ENCODE results near the gene ARL8A. TPM values are rescaled to one million over a fixed set of nuclear protein-coding genes. Genes with fewer than 3 reads are reported as not detected.

The ARL8A gene
- total and polyA plus RNA-seq, 2 donors (not counting 1 experiment from before 2014, with no cell fraction given) = 67.6 to 70.7 TPM

DNA sequence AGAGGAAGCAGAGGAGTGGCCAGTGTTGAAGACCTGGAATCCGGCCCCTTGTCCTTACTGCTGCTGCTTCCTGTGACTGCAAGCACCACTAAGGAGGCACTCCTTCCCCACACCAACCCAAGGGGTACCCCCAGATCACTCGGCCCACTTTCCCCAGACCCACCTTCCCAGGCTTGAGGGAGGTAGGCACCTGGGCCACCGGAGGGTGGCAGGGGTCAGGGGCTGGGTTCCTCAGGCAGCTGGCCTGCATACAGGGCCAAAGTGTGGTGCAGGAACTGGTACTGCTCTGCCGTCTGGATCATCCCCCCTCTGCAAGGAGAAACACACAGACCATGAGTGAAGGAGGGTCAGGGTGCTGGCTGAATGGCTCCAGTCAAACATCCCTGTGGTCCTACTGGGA lies 3.9 kb upstream of the ARL8A start:
- ATAC-seq (ENCODE audit: low read depth) (no peak), DNase-seq (no peak)
- H3K4me3 ChIP-seq (ENCODE audit: control extremely low read depth in 1 of 5, extremely low read depth in 1 of 5, insufficient read depth in 1 of 5, low read depth in 2 of 5, low read length in 4 of 5) = no peak overlapping the region
- Mint-ChIP-seq H3K27me3 (no peaks in the 10 kb centered on the region), H3K4me1 (peaks cover 25% of the 10 kb centered on the region), H3K4me3 (no peak overlapping the region), H3K27ac (peak overlapping the region; percentile 32), H3K9me3 (ENCODE audit: insufficient read depth) (no peaks in the 10 kb centered on the region)
- H3K4me2 ChIP-seq (replicated peaks; ENCODE audit: low read depth, low read length, poor library complexity, severe bottlenecking) = no peak overlapping the region
- H2AFZ ChIP-seq (ENCODE audit: insufficient read depth, low read depth, low read length, poor library complexity, severe bottlenecking) = no peak overlapping the region
- H3K27me3 ChIP-seq (replicated peaks in 1 of 4; ENCODE audit: control extremely low read depth in 1 of 4, control insufficient read depth in 3 of 4, insufficient read depth in 4 of 4, low read length in 3 of 4) = no peaks in the 10 kb centered on the region
- intact Hi-C loops (cut with micrococcal nuclease) = loop anchor here (10.0 kb wide), 1 partner anchor 994 kb away; the partner anchor contains the start of gene TMEM9
- H3K79me2 ChIP-seq (ENCODE audit: control insufficient read depth, insufficient read depth, low read length) = peaks cover 17% of the 10 kb centered on the region
- peaks cover 19 to 28% of the 10 kb centered on the region in 2 donors for H3K4me1 ChIP-seq (ENCODE audit: control insufficient read depth in 2 of 2, insufficient read depth in 2 of 2, low read length in 2 of 2)
- peaks cover 5% of the 10 kb centered on the region for H4K20me1 ChIP-seq (ENCODE audit: control insufficient read depth, insufficient read depth, low read length, poor library complexity, severe bottlenecking)
- no peak overlapping the region for H3K27ac ChIP-seq (ENCODE audit: low read length in 2 of 2)
- no peak for TF ChIP-seq EZH2 (IDR thresholded peaks at IDR 0.05; ENCODE audit: borderline replicate concordance, insufficient read depth, low read depth, low read length, poor library complexity, severe bottlenecking)
- TF ChIP-seq, protein P1, sequence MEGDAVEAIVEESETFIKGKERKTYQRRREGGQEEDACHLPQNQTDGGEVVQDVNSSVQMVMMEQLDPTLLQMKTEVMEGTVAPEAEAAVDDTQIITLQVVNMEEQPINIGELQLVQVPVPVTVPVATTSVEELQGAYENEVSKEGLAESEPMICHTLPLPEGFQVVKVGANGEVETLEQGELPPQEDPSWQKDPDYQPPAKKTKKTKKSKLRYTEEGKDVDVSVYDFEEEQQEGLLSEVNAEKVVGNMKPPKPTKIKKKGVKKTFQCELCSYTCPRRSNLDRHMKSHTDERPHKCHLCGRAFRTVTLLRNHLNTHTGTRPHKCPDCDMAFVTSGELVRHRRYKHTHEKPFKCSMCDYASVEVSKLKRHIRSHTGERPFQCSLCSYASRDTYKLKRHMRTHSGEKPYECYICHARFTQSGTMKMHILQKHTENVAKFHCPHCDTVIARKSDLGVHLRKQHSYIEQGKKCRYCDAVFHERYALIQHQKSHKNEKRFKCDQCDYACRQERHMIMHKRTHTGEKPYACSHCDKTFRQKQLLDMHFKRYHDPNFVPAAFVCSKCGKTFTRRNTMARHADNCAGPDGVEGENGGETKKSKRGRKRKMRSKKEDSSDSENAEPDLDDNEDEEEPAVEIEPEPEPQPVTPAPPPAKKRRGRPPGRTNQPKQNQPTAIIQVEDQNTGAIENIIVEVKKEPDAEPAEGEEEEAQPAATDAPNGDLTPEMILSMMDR (IDR thresholded peaks at IDR 0.05) = no peak
- ChIA-PET POLR2A (no interaction called here), CTCF (interaction anchor here (1.2 kb wide), 1 partner anchor 169 kb away, joined by 3 read pairs; no protein-coding TSS in a partner anchor)
- H3K36me3 ChIP-seq (replicated peaks in 1 of 2; ENCODE audit: control extremely low read depth in 1 of 2, control insufficient read depth in 1 of 2, extremely low read depth in 1 of 2, insufficient read depth in 2 of 2, low read length in 1 of 2) = peaks cover 4 to 44% of the 10 kb centered on the region in 2 experiments
- no peaks in the 10 kb centered on the region for H3K9me3 ChIP-seq (ENCODE audit: control extremely low read depth in 1 of 3, control insufficient read depth in 2 of 3, insufficient read depth in 1 of 3, low read length in 2 of 3)
- 100% methylated on average over 1 of the region's 4 CpGs for WGBS (ENCODE audit: insufficient coverage)
- no peak overlapping the region for H3K9ac ChIP-seq (ENCODE audit: low read length)

DNA sequence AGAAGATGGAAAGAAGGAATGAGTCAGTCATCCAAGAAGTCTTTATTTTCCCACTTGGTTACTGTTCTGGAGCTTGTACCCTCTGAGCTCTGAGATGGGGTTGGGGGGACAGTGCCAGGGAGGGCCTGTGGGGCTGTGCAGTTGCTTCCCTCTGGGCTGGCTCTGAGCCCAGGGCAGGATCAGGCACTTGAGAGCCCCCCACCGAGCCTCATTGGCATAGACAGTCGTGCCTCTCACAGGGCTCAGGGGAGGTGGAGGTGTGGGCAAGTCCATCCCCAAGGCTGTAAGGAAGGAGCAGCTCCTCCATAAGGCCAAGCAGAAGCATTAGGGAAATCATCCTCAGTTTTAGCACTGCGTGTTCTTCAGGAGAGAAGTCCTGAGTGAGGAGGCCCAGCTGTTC lies 2.5 kb upstream of the ARL8A start:
- Histone ChIP-seq H3K27ac (ENCODE audit: low read length in 2 of 2) (no peak overlapping the region), H3K9ac (ENCODE audit: low read length) (no peak overlapping the region), H3K4me3 (ENCODE audit: control extremely low read depth in 1 of 5, extremely low read depth in 1 of 5, insufficient read depth in 1 of 5, low read depth in 2 of 5, low read length in 4 of 5) (no peak overlapping the region), H4K20me1 (ENCODE audit: control insufficient read depth, insufficient read depth, low read length, poor library complexity, severe bottlenecking) (peaks cover 18% of the 10 kb centered on the region), H3K4me2 (replicated peaks; ENCODE audit: low read depth, low read length, poor library complexity, severe bottlenecking) (peak overlapping the region; percentile 24), H3K9me3 (ENCODE audit: control extremely low read depth in 1 of 3, control insufficient read depth in 2 of 3, insufficient read depth in 1 of 3, low read length in 2 of 3) (no peaks in the 10 kb centered on the region), H3K79me2 (ENCODE audit: control insufficient read depth, insufficient read depth, low read length) (peaks cover 31% of the 10 kb centered on the region), H3K27me3 (replicated peaks in 1 of 4; ENCODE audit: control extremely low read depth in 1 of 4, control insufficient read depth in 3 of 4, insufficient read depth in 4 of 4, low read length in 3 of 4) (no peaks in the 10 kb centered on the region), H2AFZ (ENCODE audit: insufficient read depth, low read depth, low read length, poor library complexity, severe bottlenecking) (no peak overlapping the region), H3K4me1 (ENCODE audit: control insufficient read depth in 2 of 2, insufficient read depth in 2 of 2, low read length in 2 of 2) (peaks cover 30 to 42% of the 10 kb centered on the region in 2 donors), H3K36me3 (replicated peaks in 1 of 2; ENCODE audit: control extremely low read depth in 1 of 2, control insufficient read depth in 1 of 2, extremely low read depth in 1 of 2, insufficient read depth in 2 of 2, low read length in 1 of 2) (peaks cover 0 to 31% of the 10 kb centered on the region in 2 experiments)
- TF ChIP-seq, protein P1 (IDR thresholded peaks at IDR 0.05) = no peak
- TF ChIP-seq EZH2 (IDR thresholded peaks at IDR 0.05; ENCODE audit: borderline replicate concordance, insufficient read depth, low read depth, low read length, poor library complexity, severe bottlenecking) = no peak
- CTCF ChIA-PET = interaction anchor here (1.1 to 2.8 kb wide), 6 partner anchors 8 to 170 kb away, joined by 3 to 16 read pairs (median 6); partner anchors contain the start of gene PTPN7
- no peak for DNase-seq
- no peak overlapping the region for H3K4me3 Mint-ChIP-seq
- no peak for ATAC-seq (ENCODE audit: low read depth)
- peaks cover 39% of the 10 kb centered on the region for H3K4me1 Mint-ChIP-seq
- POLR2A ChIA-PET = no interaction called here
- no peaks in the 10 kb centered on the region for H3K27me3 Mint-ChIP-seq
- 80% methylated on average over 2 of the region's 3 CpGs for WGBS (ENCODE audit: insufficient coverage)
- peak overlapping the region; percentile 32 for H3K27ac Mint-ChIP-seq
- no peaks in the 10 kb centered on the region for H3K9me3 Mint-ChIP-seq (ENCODE audit: insufficient read depth)
- intact Hi-C loops (cut with micrococcal nuclease) = loop anchor here (10.0 kb wide), 1 partner anchor 992 kb away; the partner anchor contains the start of gene TMEM9

Measured in B cell (primary cell).